22Rv1 (cell line): ENCODE results near the gene FAM181A.

ENCODE experiments used
- CTCF ChIP-seq: fragments of 450-650 bp; IDR thresholded peaks from 2 replicates; pipeline ENCODE4 v1.5.1; 2017; ENCODE audit warnings: mild to moderate bottlenecking
- ZFX ChIP-seq: fragments of 450-650 bp; IDR thresholded peaks from 2 replicates; pipeline ENCODE4 v1.6.1; 2017; ENCODE audit warnings: antibody characterized with exemption, borderline replicate concordance

- TF ChIP-seq CTCF (no peak), ZFX (no peak)
These were observed 2.4 kb upstream of the FAM181A start for GRCh38 chr14:93924592-93925355.
